HepG2 (cell line): Measurements from ENCODE around the gene CDC25C. TPM values are rescaled to one million over a fixed set of nuclear protein-coding genes. Genes with fewer than 3 reads are reported as not detected.

Experiments
- CHD4 ChIP-seq: fragments of 200-600 bp; sonication (generic); IDR thresholded peaks from 2 replicates; pipeline ENCODE4 v1.7.0; 2017; ENCODE audit warnings: mild to moderate bottlenecking, low read length, borderline replicate concordance
- RAD21 ChIP-seq: fragments of 450-650 bp; formaldehyde crosslinking; IDR thresholded peaks from 2 replicates; pipeline ENCODE4 v1.5.0; 2020; ENCODE audit warnings: mild to moderate bottlenecking
- REXO4 ChIP-seq: sonication (generic); formaldehyde crosslinking; IDR thresholded peaks from 2 replicates; pipeline ENCODE4 v1.8.0; 2022; ENCODE audit warnings: missing genetic modification reagents, mild to moderate bottlenecking, borderline replicate concordance
- ZNF12 ChIP-seq: sonication (generic); formaldehyde crosslinking; IDR thresholded peaks from 2 replicates; pipeline ENCODE4 v1.5.0; 2020; ENCODE audit warnings: missing genetic modification reagents
- polyA plus RNA-seq, 8 experiments: library from polyadenylated mRNA; depleted of rRNA in 3 of 8; stranded (reverse) in 7 of 8; unstranded in 1 of 8; fragments of >200 nt; fragmentation: Illumina TruSeq in 4 of 8; extraction: Trizol in 4 of 8; gene quantifications; 2 replicates each; pipeline versions ENCODE4 v1.2.1 to v1.2.3, GENCODE V29; 2011 to 2016; ENCODE audit warnings: low read depth in 4 of 8, missing spikeins in 1 of 8, mixed read lengths in 1 of 8; ENCODE audit not compliant: insufficient read depth in 1 of 8
- total RNA-seq, 5 experiments: library from RNA; depleted of rRNA; stranded (reverse); fragments of >200 nt; fragmentation: Illumina TruSeq; extraction: Trizol; gene quantifications; 2 replicates each; pipeline ENCODE4 v1.2.3, GENCODE V29; 2016; ENCODE audit warnings: low read depth in 1 of 5
- TF ChIP-seq, protein P1 (sequence below), 2 experiments: fragments of 450-650 bp in 1 of 2; sonication (generic) in 1 of 2; formaldehyde crosslinking; IDR thresholded peaks; 2 replicates each; pipeline versions ENCODE4 v1.5.0 to v1.8.0; 2020 to 2022; ENCODE audit warnings: mild to moderate bottlenecking in 1 of 2, missing genetic modification reagents in 1 of 2
- TF ChIP-seq, protein P2 (sequence below): IDR thresholded peaks from 2 replicates; pipeline ENCODE4 v1.6.1; 2016; ENCODE audit warnings: missing compliant biosample characterization, missing genetic modification reagents, borderline replicate concordance
- TF ChIP-seq, protein P3 (sequence below): sonication (generic); formaldehyde crosslinking; IDR thresholded peaks from 2 replicates; pipeline ENCODE4 v1.8.1; 2023; ENCODE audit warnings: missing genetic modification reagents, mild to moderate bottlenecking, borderline replicate concordance
- TF ChIP-seq, protein P4 (sequence below): sonication (generic); formaldehyde crosslinking; IDR thresholded peaks from 2 replicates; pipeline ENCODE4 v1.4.0; 2020; ENCODE audit warnings: mild to moderate bottlenecking, missing genetic modification reagents
- TF ChIP-seq, protein P5 (sequence below), 2 experiments: sonication (generic) in 1 of 2; formaldehyde crosslinking in 1 of 2; IDR thresholded peaks; 2 replicates each; pipeline versions ENCODE4 v1.4.0 to v1.6.1; 2016 to 2020; ENCODE audit warnings: borderline replicate concordance in 1 of 2, low read depth in 1 of 2, mild to moderate bottlenecking in 1 of 2, missing genetic modification reagents in 1 of 2
- TF ChIP-seq, protein P6 (sequence below): sonication (generic); formaldehyde crosslinking; conservative IDR thresholded peaks from 2 replicates; pipeline ENCODE4 v1.8.0; 2022; ENCODE audit warnings: low read depth, missing genetic modification reagents
- TF ChIP-seq, protein P7 (sequence below): sonication (generic); formaldehyde crosslinking; IDR thresholded peaks from 2 replicates; pipeline ENCODE4 v1.4.0; 2020; ENCODE audit warnings: missing genetic modification reagents, borderline replicate concordance

The CDC25C gene
- total and polyA plus RNA-seq, 2 of the 13 experiments (the other 11 are each of a cell fraction or from before 2014, with no cell fraction given) = 17.7 to 27.6 TPM

DNA sequence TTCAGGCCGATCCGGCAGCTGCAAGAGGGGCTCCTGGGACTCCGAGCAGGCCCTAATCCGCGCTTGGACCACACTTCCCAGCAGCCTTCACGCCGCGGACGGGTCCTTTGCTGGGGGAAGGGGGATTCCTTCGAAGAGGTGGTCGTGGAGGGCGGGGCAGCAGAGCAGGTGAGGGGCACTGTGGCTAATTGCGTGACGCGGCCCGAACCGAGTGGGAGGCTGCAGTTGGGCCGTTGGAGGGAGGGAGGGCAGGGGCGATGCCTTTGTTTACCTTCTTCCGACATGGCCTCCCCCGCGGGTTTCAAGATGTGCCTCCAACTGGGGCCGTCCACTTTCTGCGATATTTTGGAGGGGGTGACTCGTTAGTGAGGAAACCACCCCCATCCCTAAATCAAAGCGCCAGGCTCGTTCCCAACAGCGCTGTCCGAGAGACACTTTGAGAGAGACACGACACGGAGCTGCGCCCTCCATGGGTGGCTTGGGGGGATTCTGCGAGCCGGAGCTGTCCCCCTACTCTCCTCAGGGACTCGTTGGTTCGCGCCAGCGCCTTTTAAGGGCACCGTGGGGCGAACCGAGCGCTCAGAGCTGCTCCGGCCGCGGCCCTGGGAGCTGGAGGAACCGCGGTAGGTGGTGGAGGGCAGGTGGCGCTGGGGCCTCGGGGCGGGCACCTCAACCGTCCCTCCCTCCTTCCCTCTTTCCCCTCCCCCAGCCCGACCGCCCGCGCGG is 6.2 kb upstream of the CDC25C start, which contains the start of gene FAM53C (continued):
- TF ChIP-seq, protein P1, sequence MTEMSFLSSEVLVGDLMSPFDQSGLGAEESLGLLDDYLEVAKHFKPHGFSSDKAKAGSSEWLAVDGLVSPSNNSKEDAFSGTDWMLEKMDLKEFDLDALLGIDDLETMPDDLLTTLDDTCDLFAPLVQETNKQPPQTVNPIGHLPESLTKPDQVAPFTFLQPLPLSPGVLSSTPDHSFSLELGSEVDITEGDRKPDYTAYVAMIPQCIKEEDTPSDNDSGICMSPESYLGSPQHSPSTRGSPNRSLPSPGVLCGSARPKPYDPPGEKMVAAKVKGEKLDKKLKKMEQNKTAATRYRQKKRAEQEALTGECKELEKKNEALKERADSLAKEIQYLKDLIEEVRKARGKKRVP (CRISPR knock-in tag; IDR thresholded peaks at IDR 0.05) = peak in 1 of 2 experiments; percentile 78; a peak in 2 of 4 replicates
- TF ChIP-seq, protein P2, sequence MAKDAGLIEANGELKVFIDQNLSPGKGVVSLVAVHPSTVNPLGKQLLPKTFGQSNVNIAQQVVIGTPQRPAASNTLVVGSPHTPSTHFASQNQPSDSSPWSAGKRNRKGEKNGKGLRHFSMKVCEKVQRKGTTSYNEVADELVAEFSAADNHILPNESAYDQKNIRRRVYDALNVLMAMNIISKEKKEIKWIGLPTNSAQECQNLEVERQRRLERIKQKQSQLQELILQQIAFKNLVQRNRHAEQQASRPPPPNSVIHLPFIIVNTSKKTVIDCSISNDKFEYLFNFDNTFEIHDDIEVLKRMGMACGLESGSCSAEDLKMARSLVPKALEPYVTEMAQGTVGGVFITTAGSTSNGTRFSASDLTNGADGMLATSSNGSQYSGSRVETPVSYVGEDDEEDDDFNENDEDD (CRISPR knock-in tag) = 0 out of 2 replicates have a peak, but pooled peaks have one; percentile 60
- TF ChIP-seq ZNF12 (CRISPR knock-in tag) (peak; percentile 62; the same call in 1 of the 2 replicates), CHD4 (no peak), REXO4 (CRISPR knock-in tag) (no peak), RAD21 (CRISPR knock-in tag) (peak; percentile 62)
- TF ChIP-seq, protein P3, sequence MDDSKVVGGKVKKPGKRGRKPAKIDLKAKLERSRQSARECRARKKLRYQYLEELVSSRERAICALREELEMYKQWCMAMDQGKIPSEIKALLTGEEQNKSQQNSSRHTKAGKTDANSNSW (CRISPR knock-in tag) = no peak
- TF ChIP-seq, protein P4, sequence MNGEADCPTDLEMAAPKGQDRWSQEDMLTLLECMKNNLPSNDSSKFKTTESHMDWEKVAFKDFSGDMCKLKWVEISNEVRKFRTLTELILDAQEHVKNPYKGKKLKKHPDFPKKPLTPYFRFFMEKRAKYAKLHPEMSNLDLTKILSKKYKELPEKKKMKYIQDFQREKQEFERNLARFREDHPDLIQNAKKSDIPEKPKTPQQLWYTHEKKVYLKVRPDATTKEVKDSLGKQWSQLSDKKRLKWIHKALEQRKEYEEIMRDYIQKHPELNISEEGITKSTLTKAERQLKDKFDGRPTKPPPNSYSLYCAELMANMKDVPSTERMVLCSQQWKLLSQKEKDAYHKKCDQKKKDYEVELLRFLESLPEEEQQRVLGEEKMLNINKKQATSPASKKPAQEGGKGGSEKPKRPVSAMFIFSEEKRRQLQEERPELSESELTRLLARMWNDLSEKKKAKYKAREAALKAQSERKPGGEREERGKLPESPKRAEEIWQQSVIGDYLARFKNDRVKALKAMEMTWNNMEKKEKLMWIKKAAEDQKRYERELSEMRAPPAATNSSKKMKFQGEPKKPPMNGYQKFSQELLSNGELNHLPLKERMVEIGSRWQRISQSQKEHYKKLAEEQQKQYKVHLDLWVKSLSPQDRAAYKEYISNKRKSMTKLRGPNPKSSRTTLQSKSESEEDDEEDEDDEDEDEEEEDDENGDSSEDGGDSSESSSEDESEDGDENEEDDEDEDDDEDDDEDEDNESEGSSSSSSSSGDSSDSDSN (CRISPR knock-in tag) = peak; percentile 91
- TF ChIP-seq, protein P5, sequence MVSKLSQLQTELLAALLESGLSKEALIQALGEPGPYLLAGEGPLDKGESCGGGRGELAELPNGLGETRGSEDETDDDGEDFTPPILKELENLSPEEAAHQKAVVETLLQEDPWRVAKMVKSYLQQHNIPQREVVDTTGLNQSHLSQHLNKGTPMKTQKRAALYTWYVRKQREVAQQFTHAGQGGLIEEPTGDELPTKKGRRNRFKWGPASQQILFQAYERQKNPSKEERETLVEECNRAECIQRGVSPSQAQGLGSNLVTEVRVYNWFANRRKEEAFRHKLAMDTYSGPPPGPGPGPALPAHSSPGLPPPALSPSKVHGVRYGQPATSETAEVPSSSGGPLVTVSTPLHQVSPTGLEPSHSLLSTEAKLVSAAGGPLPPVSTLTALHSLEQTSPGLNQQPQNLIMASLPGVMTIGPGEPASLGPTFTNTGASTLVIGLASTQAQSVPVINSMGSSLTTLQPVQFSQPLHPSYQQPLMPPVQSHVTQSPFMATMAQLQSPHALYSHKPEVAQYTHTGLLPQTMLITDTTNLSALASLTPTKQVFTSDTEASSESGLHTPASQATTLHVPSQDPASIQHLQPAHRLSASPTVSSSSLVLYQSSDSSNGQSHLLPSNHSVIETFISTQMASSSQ (IDR thresholded peaks at IDR 0.05; ENCODE audit: low read depth) = no peak; the same call in 1 of the 2 replicates
- TF ChIP-seq, protein P5 (CRISPR knock-in tag; IDR thresholded peaks at IDR 0.05; ENCODE audit: borderline replicate concordance) = peak; percentile 82
- TF ChIP-seq, protein P6, sequence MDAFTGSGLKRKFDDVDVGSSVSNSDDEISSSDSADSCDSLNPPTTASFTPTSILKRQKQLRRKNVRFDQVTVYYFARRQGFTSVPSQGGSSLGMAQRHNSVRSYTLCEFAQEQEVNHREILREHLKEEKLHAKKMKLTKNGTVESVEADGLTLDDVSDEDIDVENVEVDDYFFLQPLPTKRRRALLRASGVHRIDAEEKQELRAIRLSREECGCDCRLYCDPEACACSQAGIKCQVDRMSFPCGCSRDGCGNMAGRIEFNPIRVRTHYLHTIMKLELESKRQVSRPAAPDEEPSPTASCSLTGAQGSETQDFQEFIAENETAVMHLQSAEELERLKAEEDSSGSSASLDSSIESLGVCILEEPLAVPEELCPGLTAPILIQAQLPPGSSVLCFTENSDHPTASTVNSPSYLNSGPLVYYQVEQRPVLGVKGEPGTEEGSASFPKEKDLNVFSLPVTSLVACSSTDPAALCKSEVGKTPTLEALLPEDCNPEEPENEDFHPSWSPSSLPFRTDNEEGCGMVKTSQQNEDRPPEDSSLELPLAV (CRISPR knock-in tag) = no peak
- TF ChIP-seq, protein P7, sequence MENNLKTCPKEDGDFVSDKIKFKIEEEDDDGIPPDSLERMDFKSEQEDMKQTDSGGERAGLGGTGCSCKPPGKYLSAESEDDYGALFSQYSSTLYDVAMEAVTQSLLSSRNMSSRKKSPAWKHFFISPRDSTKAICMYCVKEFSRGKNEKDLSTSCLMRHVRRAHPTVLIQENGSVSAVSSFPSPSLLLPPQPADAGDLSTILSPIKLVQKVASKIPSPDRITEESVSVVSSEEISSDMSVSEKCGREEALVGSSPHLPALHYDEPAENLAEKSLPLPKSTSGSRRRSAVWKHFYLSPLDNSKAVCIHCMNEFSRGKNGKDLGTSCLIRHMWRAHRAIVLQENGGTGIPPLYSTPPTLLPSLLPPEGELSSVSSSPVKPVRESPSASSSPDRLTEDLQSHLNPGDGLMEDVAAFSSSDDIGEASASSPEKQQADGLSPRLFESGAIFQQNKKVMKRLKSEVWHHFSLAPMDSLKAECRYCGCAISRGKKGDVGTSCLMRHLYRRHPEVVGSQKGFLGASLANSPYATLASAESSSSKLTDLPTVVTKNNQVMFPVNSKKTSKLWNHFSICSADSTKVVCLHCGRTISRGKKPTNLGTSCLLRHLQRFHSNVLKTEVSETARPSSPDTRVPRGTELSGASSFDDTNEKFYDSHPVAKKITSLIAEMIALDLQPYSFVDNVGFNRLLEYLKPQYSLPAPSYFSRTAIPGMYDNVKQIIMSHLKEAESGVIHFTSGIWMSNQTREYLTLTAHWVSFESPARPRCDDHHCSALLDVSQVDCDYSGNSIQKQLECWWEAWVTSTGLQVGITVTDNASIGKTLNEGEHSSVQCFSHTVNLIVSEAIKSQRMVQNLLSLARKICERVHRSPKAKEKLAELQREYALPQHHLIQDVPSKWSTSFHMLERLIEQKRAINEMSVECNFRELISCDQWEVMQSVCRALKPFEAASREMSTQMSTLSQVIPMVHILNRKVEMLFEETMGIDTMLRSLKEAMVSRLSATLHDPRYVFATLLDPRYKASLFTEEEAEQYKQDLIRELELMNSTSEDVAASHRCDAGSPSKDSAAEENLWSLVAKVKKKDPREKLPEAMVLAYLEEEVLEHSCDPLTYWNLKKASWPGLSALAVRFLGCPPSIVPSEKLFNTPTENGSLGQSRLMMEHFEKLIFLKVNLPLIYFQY (CRISPR knock-in tag) = peak; percentile 57
